Psoas muscle (tissue), 8 donors: ENCODE results near the gene RUFY2. TPM values are rescaled to one million over a fixed set of nuclear protein-coding genes. Genes with fewer than 3 reads are reported as not detected.

ENCODE experiments used
- ATAC-seq, 4 donors: fragments of 200-7000 bp; cut with Tn5 transposase; one replicate each; pipeline ENCODE4 v1.9.1; 2020; ENCODE audit warnings: moderate library complexity in 3 of 4, mild to moderate bottlenecking in 2 of 4
- DNase-seq, 2 donors: peaks; one replicate each; pipeline ENCODE4 v3.0.0-alpha.2; 2020
- H3K27ac ChIP-seq: fragments of 200-600 bp; one replicate; pipeline ENCODE4 v1.8.0; 2022
- H3K27me3 ChIP-seq, 3 donors: fragments of 200-600 bp in 1 of 3; one replicate each; pipeline versions ENCODE4 v1.6.1 to v1.8.0; 2013 to 2022; ENCODE audit warnings: low read length in 2 of 3, mild to moderate bottlenecking in 2 of 3, moderate library complexity in 1 of 3; ENCODE audit not compliant: insufficient read depth in 3 of 3
- H3K36me3 ChIP-seq, 2 donors: fragments of 200-600 bp in 1 of 2; one replicate each; pipeline versions ENCODE4 v1.6.1 to v1.8.0; 2013 to 2022; ENCODE audit warnings: low read depth in 1 of 2, mild to moderate bottlenecking in 1 of 2, moderate library complexity in 1 of 2; ENCODE audit not compliant: insufficient read depth in 1 of 2
- H3K4me1 ChIP-seq: fragments of 200-600 bp; one replicate; pipeline ENCODE4 v1.8.0; 2022
- H3K4me3 ChIP-seq: fragments of 200-600 bp; one replicate; pipeline ENCODE4 v1.8.0; 2022; ENCODE audit warnings: mild to moderate bottlenecking
- H3K9me3 ChIP-seq: fragments of 200-600 bp; one replicate; pipeline ENCODE4 v1.8.0; 2022
- WGBS, 3 donors: extraction: QIAGEN DNeasy Blood & Tissue Kit; methylation state at CpG; one replicate each; pipeline versions ENCODE4 v1.1.6 to v1.1.7; 2013; 5-methylcytosine and 5-hydroxymethylcytosine counted together
- intact Hi-C, 2 donors: fragments of 100-400 bp; cut with DNase I; formaldehyde crosslinking; loops; one replicate each; pipeline versions ENCODE4 v1.11.0 to v1.14.2; 2022
- polyA plus RNA-seq, 3 donors: library from polyadenylated mRNA; stranded (reverse); fragments of 200-250 nt; gene quantifications; one replicate each; pipeline ENCODE4 v1.2.3, GENCODE V29; 2013
- total RNA-seq, 4 donors: library from RNA; stranded (reverse); fragmentation: NEBNext Ultra II Directional in 2 of 4; extraction: Animal tissue kit (Norgen Biotek cat#: 25700) in 2 of 4; gene quantifications; one replicate each; pipeline versions ENCODE4 v1.2.1 to v1.2.4, GENCODE V29; 2021 to 2023
- TF ChIP-seq, protein P1 (sequence below): fragments of 200-600 bp; IDR thresholded peaks from one replicate; pipeline ENCODE4 v1.8.0; 2022; ENCODE audit warnings: antibody characterized with exemption
- donor health status: healthy with polysubstance abuse.
- donor health status: DM: no; HTN: no; CAD: no; lungs with moderate emphysema.
- donor health status: Bipolar disorder and iron deficiency.
- donor health status: healthy.
- donor health status: DM: yes; HTN: yes; CAD: no.
- donor health status: DM: no; HTN: no; CAD: no.
- donor health status: DM: no; HTN: no; CAD: no.
- donor health status: DM: yes; HTN: yes; CAD: no.

RUFY2 gene
- total and polyA plus RNA-seq, 7 donors = 3.1 to 12.5 (median 10.0) TPM

DNA sequence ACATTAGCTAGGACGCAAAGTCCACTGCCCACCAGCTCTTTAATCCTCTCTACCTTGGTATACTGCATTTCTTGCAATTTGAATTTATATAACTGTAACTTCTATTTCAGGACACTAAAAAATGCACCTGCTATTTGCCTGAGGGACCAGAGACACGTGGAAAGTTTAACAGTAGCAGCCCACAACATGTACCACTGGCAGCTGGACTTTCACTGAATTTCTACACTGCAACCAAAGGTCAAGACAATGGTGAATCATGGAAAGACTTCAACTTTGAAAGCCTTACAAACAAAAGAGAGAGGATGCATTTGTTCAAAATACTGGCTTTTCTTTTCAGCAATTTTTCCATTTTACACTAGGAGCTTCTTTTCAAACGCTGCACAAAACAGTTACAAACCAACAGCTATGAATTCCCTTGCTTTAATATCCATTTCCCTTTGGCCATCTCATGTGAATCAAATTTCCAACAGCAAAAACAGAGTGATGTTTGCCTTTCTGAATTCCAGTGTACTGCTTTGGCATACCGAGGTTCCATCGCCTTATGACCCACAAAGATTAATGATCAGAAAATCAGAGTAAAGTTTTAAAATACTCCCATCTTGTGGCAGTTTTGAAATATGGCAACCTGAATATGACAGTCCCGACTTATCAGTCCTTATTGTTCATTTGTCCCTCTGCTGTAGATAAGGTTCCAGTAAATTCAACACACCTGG is 105.1 kb downstream of the RUFY2 start:
- Histone ChIP-seq H3K36me3 (no peaks in the 10 kb centered on the region), H3K4me1 (no peaks in the 10 kb centered on the region), H3K9me3 (no peaks in the 10 kb centered on the region), H3K27me3 (no peaks in the 10 kb centered on the region), H3K4me3 (no peak overlapping the region), H3K27ac (no peak overlapping the region)
- ATAC-seq (peak; percentile 62 to 86 (median 67)), DNase-seq (no peak)
- intact Hi-C loops = loop anchor here in 1 of 2 donors (5.0 to 10.0 kb wide), 4 partner anchors 57 to 447 kb away; no protein-coding TSS in a partner anchor
- TF ChIP-seq, protein P1, sequence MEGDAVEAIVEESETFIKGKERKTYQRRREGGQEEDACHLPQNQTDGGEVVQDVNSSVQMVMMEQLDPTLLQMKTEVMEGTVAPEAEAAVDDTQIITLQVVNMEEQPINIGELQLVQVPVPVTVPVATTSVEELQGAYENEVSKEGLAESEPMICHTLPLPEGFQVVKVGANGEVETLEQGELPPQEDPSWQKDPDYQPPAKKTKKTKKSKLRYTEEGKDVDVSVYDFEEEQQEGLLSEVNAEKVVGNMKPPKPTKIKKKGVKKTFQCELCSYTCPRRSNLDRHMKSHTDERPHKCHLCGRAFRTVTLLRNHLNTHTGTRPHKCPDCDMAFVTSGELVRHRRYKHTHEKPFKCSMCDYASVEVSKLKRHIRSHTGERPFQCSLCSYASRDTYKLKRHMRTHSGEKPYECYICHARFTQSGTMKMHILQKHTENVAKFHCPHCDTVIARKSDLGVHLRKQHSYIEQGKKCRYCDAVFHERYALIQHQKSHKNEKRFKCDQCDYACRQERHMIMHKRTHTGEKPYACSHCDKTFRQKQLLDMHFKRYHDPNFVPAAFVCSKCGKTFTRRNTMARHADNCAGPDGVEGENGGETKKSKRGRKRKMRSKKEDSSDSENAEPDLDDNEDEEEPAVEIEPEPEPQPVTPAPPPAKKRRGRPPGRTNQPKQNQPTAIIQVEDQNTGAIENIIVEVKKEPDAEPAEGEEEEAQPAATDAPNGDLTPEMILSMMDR = peak; percentile 63
- WGBS, 3 donors = 40 to 49% (median 46%) methylated on average over 6 of the region's 6 CpGs

DNA sequence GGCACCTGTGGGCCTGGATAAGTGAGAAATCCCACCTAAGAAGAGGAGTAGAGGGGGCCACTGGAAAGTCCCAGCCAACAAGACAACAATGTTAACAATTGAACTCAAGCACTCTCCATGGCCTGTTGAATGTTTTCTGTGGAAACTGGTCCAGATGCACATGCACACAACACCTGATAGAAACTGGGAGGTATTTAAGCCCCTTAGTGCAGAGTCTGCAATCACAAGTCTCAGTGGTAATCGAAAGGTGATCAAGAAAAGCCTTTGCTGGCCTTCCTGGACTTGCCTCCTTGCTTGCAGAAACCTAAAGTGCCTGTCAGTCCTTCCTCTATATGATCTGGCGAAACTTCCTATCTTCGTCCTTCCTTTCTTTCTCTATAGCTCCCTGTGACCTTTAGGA is 105.8 kb downstream of the RUFY2 start:
- intact Hi-C loops = loop anchor here in 1 of 2 donors (5.0 to 10.0 kb wide), 4 partner anchors 56 to 446 kb away; no protein-coding TSS in a partner anchor
- Histone ChIP-seq H3K4me1 (no peaks in the 10 kb centered on the region), H3K27me3 (no peaks in the 10 kb centered on the region), H3K36me3 (no peaks in the 10 kb centered on the region), H3K9me3 (no peaks in the 10 kb centered on the region), H3K27ac (no peak overlapping the region), H3K4me3 (no peak overlapping the region)
- DNase-seq = no peak
- TF ChIP-seq, protein P1 = no peak
- 85 to 93% (median 93%) methylated on average over 3 of the region's 3 CpGs for WGBS, 3 donors
- ATAC-seq = no peak

DNA sequence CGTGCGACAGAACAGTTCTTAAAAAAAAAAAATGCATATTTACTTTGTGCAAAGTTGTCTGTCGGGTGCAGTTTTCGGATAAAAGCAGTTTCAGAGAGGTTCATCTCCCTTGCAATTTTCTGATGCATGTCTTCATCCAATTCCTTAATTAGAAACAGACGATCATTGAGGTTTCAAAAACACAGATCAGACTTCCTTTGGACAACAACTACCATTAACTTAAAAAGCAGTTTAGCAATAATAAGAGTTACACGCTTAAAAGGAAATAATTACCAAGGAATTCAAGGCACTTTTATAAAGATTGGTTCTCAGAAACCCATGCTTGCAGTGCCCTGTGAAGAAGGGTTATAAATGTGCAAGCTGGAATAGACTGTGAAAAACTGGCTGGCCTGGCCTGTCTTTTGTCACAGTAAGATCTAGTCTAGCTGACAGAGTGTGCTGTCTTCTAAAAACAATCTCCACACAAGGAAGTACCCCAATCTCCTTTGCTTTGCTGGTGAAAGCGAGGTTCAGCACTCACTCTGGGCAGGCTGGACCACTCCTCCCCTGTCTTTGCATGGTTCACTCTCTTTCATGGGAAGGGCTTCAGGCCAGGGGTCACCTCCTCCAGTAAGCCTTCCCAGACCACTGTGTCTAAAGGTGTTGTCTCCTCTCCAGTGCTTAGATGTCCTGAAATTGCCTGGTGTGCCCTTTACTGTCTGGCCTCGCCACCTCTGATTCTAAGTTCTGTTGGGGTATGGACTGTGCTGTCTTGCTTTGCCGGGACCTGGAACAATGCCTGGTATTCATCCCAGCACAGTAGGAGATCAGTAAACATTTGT is 110.0 kb downstream of the RUFY2 start:
- H3K9me3 ChIP-seq = no peaks in the 10 kb centered on the region
- no peaks in the 10 kb centered on the region for H3K4me1 ChIP-seq
- no peak for ATAC-seq
- no peak for DNase-seq
- TF ChIP-seq, protein P1 = no peak
- WGBS, 3 donors = 75 to 77% (median 75%) methylated on average over 9 of the region's 9 CpGs
- H3K27ac ChIP-seq = no peak overlapping the region
- no peaks in the 10 kb centered on the region for H3K27me3 ChIP-seq
- no peak overlapping the region for H3K4me3 ChIP-seq
- no peaks in the 10 kb centered on the region for H3K36me3 ChIP-seq
- intact Hi-C loops = no loop called here

Other genes starting within 250 kb of the RUFY2 start
- not detected for gene ATOH7, start 175.2 kb downstream of the RUFY2 start, total RNA-seq
- gene ATOH7, start 175.2 kb downstream of the RUFY2 start, polyA plus RNA-seq = under 1 TPM in 1 of 3 donors, not detected in 2; 0.17 TPM
- 100 to 1,000 TPM in 1 of 4 donors, 10 to 100 TPM in 3; 73.1 to 102 (median 88.2) TPM for gene HNRNPH3, start 75.2 kb downstream of the RUFY2 start, total RNA-seq
- 100 to 1,000 TPM; 107 to 180 (median 171) TPM for gene HNRNPH3, start 75.2 kb downstream of the RUFY2 start, polyA plus RNA-seq
- gene PBLD, start 74.3 kb downstream of the RUFY2 start, total RNA-seq = 1 to 10 TPM; 1.8 to 2.9 (median 2.0) TPM
- gene PBLD, start 74.3 kb downstream of the RUFY2 start, polyA plus RNA-seq = 1 to 10 TPM in 1 of 3 donors, under 1 TPM in 2; 0.77 to 2.0 (median 0.82) TPM
- gene DNA2, start 64.7 kb upstream of the RUFY2 start, total RNA-seq = 1 to 10 TPM; 1.6 to 3.8 (median 1.9) TPM
- gene DNA2, start 64.7 kb upstream of the RUFY2 start, polyA plus RNA-seq = 1 to 10 TPM in 2 of 3 donors, under 1 TPM in 1; 0.56 to 1.8 (median 1.5) TPM
- 10 to 100 TPM in 3 of 4 donors, 1 to 10 TPM in 1; 9.6 to 14.0 (median 13.2) TPM for gene SLC25A16, start 120.2 kb upstream of the RUFY2 start, total RNA-seq
- 10 to 100 TPM in 1 of 3 donors, 1 to 10 TPM in 2; 3.1 to 11.2 (median 4.5) TPM for gene SLC25A16, start 120.2 kb upstream of the RUFY2 start, polyA plus RNA-seq
- 1 to 10 TPM in 3 of 4 donors, under 1 TPM in 1; 0.66 to 1.8 (median 1.1) TPM for gene TET1, start 153.1 kb upstream of the RUFY2 start, total RNA-seq
- under 1 TPM; 0.04 to 0.22 (median 0.09) TPM for gene TET1, start 153.1 kb upstream of the RUFY2 start, polyA plus RNA-seq